Liver (tissue), 3 donors: ENCODE measurements around the gene TMOD2.

Experiments
- EGR1 ChIP-seq, 2 donors: IDR thresholded peaks; 2 replicates each; pipeline ENCODE4 v1.6.1; 2016 to 2018; ENCODE audit warnings: antibody characterized with exemption in 2 of 2, low read depth in 2 of 2
- FOXA1 ChIP-seq: IDR thresholded peaks from 2 replicates; pipeline ENCODE4 v1.6.1; 2016; ENCODE audit warnings: antibody characterized with exemption
- JUND ChIP-seq, 2 donors: IDR thresholded peaks; 2 replicates each; pipeline ENCODE4 v1.6.1; 2016; ENCODE audit warnings: antibody characterized with exemption in 2 of 2
- RAD21 ChIP-seq, 2 donors: IDR thresholded peaks; 2 replicates each; pipeline ENCODE4 v1.6.1; 2016; ENCODE audit warnings: antibody characterized with exemption in 2 of 2, mild to moderate bottlenecking in 2 of 2
- TAF1 ChIP-seq: conservative IDR thresholded peaks from 2 replicates; pipeline ENCODE4 v1.6.1; 2016; ENCODE audit warnings: antibody characterized with exemption, mild to moderate bottlenecking
- YY1 ChIP-seq: IDR thresholded peaks from 2 replicates; pipeline ENCODE4 v1.6.1; 2016; ENCODE audit warnings: antibody characterized with exemption, mild to moderate bottlenecking
- TF ChIP-seq, protein P1 (sequence below): fragments of 150-350 bp; IDR thresholded peaks from 2 replicates; pipeline ENCODE4 v1.5.1; 2017; ENCODE audit warnings: improper control_type of control experiment, low read depth, low read length; ENCODE audit not compliant: missing input control
- TF ChIP-seq, protein P2 (sequence below): IDR thresholded peaks from 2 replicates; pipeline ENCODE4 v1.6.1; 2016; ENCODE audit warnings: antibody characterized with exemption, mild to moderate bottlenecking
- TF ChIP-seq, protein P3 (sequence below): IDR thresholded peaks from 2 replicates; pipeline ENCODE4 v1.6.1; 2016; ENCODE audit warnings: antibody characterized with exemption
- TF ChIP-seq, protein P4 (sequence below): IDR thresholded peaks from 2 replicates; pipeline ENCODE4 v1.6.1; 2016; ENCODE audit warnings: antibody characterized with exemption
- donor health status: healthy.
- donor health status: healthy.

DNA sequence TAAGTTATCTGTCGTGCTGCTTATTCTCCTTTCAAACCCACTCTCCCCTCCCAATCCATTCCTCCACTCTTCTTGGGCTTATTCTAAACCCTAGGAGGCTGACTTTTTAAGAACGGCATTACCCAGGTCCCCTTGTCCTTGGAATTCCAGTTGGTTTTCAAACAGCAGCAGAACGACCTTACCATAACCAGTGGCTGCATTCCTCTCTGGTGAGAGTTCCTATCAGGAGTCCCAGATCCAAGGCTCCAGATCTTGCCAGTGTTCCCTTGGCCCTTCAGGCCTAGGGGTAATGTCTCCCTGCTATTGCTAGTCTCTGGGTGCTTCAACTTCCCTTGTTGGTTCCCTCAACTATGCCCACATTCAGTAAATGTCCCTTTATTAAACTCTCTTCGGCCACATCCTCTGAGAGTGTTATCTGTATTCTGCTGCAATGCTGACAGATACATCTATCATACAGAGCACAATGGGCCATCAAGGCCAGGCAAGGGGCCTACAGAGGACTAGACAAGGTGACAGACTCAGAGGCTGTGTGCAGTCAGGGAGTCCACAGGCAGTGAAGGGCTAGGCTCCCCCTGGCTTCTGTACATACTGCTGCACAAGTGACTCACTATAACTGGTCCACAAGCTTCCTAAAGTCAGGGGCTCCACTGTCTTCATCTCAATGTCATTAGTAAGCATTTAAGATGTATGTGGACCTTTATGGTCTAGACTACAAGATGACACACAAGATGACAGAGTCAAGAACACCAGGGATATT is 24.1 kb upstream of the TMOD2 start:
- TF ChIP-seq, protein P1, sequence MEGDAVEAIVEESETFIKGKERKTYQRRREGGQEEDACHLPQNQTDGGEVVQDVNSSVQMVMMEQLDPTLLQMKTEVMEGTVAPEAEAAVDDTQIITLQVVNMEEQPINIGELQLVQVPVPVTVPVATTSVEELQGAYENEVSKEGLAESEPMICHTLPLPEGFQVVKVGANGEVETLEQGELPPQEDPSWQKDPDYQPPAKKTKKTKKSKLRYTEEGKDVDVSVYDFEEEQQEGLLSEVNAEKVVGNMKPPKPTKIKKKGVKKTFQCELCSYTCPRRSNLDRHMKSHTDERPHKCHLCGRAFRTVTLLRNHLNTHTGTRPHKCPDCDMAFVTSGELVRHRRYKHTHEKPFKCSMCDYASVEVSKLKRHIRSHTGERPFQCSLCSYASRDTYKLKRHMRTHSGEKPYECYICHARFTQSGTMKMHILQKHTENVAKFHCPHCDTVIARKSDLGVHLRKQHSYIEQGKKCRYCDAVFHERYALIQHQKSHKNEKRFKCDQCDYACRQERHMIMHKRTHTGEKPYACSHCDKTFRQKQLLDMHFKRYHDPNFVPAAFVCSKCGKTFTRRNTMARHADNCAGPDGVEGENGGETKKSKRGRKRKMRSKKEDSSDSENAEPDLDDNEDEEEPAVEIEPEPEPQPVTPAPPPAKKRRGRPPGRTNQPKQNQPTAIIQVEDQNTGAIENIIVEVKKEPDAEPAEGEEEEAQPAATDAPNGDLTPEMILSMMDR = no peak
- TF ChIP-seq RAD21 (IDR thresholded peaks at IDR 0.05) = no peak
- no peak for TF ChIP-seq FOXA1
- TF ChIP-seq YY1 = no peak
- TF ChIP-seq, protein P2, sequence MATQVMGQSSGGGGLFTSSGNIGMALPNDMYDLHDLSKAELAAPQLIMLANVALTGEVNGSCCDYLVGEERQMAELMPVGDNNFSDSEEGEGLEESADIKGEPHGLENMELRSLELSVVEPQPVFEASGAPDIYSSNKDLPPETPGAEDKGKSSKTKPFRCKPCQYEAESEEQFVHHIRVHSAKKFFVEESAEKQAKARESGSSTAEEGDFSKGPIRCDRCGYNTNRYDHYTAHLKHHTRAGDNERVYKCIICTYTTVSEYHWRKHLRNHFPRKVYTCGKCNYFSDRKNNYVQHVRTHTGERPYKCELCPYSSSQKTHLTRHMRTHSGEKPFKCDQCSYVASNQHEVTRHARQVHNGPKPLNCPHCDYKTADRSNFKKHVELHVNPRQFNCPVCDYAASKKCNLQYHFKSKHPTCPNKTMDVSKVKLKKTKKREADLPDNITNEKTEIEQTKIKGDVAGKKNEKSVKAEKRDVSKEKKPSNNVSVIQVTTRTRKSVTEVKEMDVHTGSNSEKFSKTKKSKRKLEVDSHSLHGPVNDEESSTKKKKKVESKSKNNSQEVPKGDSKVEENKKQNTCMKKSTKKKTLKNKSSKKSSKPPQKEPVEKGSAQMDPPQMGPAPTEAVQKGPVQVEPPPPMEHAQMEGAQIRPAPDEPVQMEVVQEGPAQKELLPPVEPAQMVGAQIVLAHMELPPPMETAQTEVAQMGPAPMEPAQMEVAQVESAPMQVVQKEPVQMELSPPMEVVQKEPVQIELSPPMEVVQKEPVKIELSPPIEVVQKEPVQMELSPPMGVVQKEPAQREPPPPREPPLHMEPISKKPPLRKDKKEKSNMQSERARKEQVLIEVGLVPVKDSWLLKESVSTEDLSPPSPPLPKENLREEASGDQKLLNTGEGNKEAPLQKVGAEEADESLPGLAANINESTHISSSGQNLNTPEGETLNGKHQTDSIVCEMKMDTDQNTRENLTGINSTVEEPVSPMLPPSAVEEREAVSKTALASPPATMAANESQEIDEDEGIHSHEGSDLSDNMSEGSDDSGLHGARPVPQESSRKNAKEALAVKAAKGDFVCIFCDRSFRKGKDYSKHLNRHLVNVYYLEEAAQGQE = no peak
- TF ChIP-seq, protein P3, sequence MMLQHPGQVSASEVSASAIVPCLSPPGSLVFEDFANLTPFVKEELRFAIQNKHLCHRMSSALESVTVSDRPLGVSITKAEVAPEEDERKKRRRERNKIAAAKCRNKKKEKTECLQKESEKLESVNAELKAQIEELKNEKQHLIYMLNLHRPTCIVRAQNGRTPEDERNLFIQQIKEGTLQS = no peak
- no peak for TF ChIP-seq JUND (IDR thresholded peaks at IDR 0.05)
- TF ChIP-seq EGR1 (IDR thresholded peaks at IDR 0.05; ENCODE audit: low read depth in 2 of 2) = no peak
- no peak for TF ChIP-seq TAF1
- TF ChIP-seq, protein P4, sequence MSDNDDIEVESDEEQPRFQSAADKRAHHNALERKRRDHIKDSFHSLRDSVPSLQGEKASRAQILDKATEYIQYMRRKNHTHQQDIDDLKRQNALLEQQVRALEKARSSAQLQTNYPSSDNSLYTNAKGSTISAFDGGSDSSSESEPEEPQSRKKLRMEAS = no peak
